IMR-90 (cell line): Measurements from ENCODE around the gene ACVR2B. TPM values are rescaled to one million over a fixed set of nuclear protein-coding genes. Genes with fewer than 3 reads are reported as not detected.

Source experiments
- POLR2A ChIP-seq: IDR thresholded peaks from 2 replicates; pipeline ENCODE4 v1.6.1; 2012; ENCODE audit warnings: mild to moderate bottlenecking, low read depth, low read length
- SMC3 ChIP-seq: fragments of 150-350 bp; IDR thresholded peaks from 2 replicates; pipeline ENCODE4 v1.6.1; 2016; ENCODE audit warnings: low read depth, mild to moderate bottlenecking, antibody characterized with exemption, low read length, moderate library complexity
- polyA plus RNA-seq, 3 experiments: library from polyadenylated mRNA; depleted of rRNA; stranded (reverse); fragments of >200 nt; gene quantifications; 2 replicates each; pipeline ENCODE4 v1.2.3, GENCODE V29; 2012; ENCODE audit warnings: low replicate concordance in 1 of 3
- total RNA-seq: library from RNA; depleted of rRNA; stranded (reverse); fragments of >200 nt; gene quantifications from 2 replicates; pipeline ENCODE4 v1.2.3, GENCODE V29; 2012
- TF ChIP-seq, protein P1 (sequence below): conservative IDR thresholded peaks from 2 replicates; pipeline ENCODE4 v1.5.1; 2012; ENCODE audit warnings: mild to moderate bottlenecking, low read depth, low read length, improper control_type of control experiment

Gene ACVR2B
- total and polyA plus RNA-seq, 2 of the 4 experiments (the other 2 are of a cell fraction) = 0.60 to 1.3 TPM

DNA sequence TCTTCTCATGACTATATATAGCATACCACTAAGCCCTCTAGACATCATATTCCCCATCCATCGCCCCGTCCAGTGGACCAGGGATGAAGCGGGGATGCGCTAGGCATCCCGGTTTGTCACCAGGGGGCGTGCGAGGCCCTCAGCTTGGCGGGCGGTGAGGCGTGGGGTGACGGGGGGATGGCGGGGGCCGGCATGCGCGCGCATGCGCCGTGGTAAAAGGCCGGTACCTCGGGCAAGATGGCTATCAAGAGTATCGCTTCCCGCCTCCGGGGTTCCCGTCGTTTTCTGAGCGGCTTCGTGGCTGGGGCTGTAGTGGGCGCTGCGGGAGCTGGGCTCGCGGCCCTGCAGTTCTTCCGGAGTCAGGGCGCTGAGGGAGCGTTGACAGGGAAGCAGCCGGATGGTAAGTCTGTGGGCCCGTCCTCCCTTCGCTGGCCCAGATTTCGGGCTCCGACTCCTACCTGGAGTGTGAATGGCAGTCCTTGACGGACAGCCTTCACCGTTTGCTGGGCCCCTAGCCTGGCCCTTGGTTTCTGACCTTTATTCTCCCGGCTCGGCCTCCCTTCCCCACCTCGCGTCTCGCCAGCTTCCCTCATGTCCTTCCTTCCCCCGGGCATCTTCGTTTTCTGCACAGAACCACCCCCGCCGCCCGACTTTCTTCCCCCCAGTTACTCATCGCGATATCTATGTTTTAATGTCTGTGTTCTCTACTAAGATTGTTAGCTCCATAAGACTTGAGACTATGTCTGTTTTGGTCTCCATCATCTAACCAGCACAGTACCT, 42.6 kb downstream of the ACVR2B start, which contains the start of gene EXOG (continued):
- TF ChIP-seq, protein P1, sequence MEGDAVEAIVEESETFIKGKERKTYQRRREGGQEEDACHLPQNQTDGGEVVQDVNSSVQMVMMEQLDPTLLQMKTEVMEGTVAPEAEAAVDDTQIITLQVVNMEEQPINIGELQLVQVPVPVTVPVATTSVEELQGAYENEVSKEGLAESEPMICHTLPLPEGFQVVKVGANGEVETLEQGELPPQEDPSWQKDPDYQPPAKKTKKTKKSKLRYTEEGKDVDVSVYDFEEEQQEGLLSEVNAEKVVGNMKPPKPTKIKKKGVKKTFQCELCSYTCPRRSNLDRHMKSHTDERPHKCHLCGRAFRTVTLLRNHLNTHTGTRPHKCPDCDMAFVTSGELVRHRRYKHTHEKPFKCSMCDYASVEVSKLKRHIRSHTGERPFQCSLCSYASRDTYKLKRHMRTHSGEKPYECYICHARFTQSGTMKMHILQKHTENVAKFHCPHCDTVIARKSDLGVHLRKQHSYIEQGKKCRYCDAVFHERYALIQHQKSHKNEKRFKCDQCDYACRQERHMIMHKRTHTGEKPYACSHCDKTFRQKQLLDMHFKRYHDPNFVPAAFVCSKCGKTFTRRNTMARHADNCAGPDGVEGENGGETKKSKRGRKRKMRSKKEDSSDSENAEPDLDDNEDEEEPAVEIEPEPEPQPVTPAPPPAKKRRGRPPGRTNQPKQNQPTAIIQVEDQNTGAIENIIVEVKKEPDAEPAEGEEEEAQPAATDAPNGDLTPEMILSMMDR = peak; percentile 84
- peak; percentile 64 for TF ChIP-seq SMC3
- TF ChIP-seq POLR2A = 0 out of 2 replicates have a peak, but pooled peaks have one; percentile 20
